CD4-positive, alpha-beta T cell treated with Interleukin-4 for 1 hour (primary cell): ENCODE results near the gene COL15A1.

Experiments
- DNase-seq, 2 donors: peaks; one replicate each; pipeline ENCODE4 v3.0.0-alpha.2; 2020 to 2022

COL15A1 gene

GRCh38 chr9:98951967-98952366, 8.3 kb downstream of the COL15A1 start:
- no peak for DNase-seq

- DNase-seq, result no peak
These were observed 10.0 kb downstream of the COL15A1 start for GRCh38 chr9:98953581-98954243.

- DNase-seq, result no peak
These were observed 10.5 kb downstream of the COL15A1 start for GRCh38 chr9:98954244-98954610.

GRCh38 chr9:98955259-98955658, 11.6 kb downstream of the COL15A1 start:
- no peak for DNase-seq

- DNase-seq, result no peak
These were observed 14.1 kb downstream of the COL15A1 start for GRCh38 chr9:98957826-98958225.

GRCh38 chr9:98958271-98958984, 14.7 kb downstream of the COL15A1 start:
- no peak for DNase-seq

- DNase-seq, result no peak
These were observed 16.7 kb downstream of the COL15A1 start for GRCh38 chr9:98960409-98960808.

GRCh38 chr9:98961513-98962180, 17.9 kb downstream of the COL15A1 start:
- DNase-seq, result no peak

- no peak for DNase-seq
These were observed 18.5 kb downstream of the COL15A1 start for GRCh38 chr9:98962181-98962560.

- no peak for DNase-seq
These were observed 19.2 kb downstream of the COL15A1 start for GRCh38 chr9:98962861-98963260.

- no peak for DNase-seq
These were observed 20.5 kb downstream of the COL15A1 start for GRCh38 chr9:98964201-98964600.

GRCh38 chr9:98964911-98965336, 21.2 kb downstream of the COL15A1 start:
- no peak for DNase-seq

GRCh38 chr9:98966676-98967075, 23.0 kb downstream of the COL15A1 start:
- DNase-seq, result no peak

GRCh38 chr9:98967257-98967656, 23.6 kb downstream of the COL15A1 start:
- no peak for DNase-seq

- no peak for DNase-seq
These were observed 24.0 kb downstream of the COL15A1 start for GRCh38 chr9:98967680-98968079.

- DNase-seq, result no peak
These were observed 25.1 kb downstream of the COL15A1 start for GRCh38 chr9:98968601-98969337.

- no peak for DNase-seq
These were observed 26.9 kb downstream of the COL15A1 start for GRCh38 chr9:98970532-98971041.

- no peak for DNase-seq
These were observed 27.6 kb downstream of the COL15A1 start for GRCh38 chr9:98971168-98971914.

GRCh38 chr9:98971915-98972223, 28.2 kb downstream of the COL15A1 start:
- DNase-seq, result no peak

- no peak for DNase-seq
These were observed 29.0 kb downstream of the COL15A1 start for GRCh38 chr9:98972716-98973115.

- no peak for DNase-seq
These were observed 29.5 kb downstream of the COL15A1 start for GRCh38 chr9:98973171-98973570.

GRCh38 chr9:98973576-98973975, 29.9 kb downstream of the COL15A1 start:
- no peak for DNase-seq

GRCh38 chr9:98974106-98974505, 30.4 kb downstream of the COL15A1 start:
- DNase-seq, result no peak
